Sigmoid colon (tissue), 4 donors: Measurements from ENCODE around the gene MINPP1.
"Not testable (repeated sequence)": the region's sequence is repeated elsewhere in the genome, so short reads cannot be mapped to it uniquely, and the experiment has no call there.

Experiments used
- CTCF ChIP-seq, 4 experiments: fragments of 450-650 bp in 3 of 4; fragments of 200-600 bp in 1 of 4; IDR thresholded peaks; one replicate each; pipeline ENCODE4 v1.5.1; 2016 to 2019; ENCODE audit warnings: antibody characterized with exemption in 4 of 4, mild to moderate bottlenecking in 3 of 4, moderate library complexity in 2 of 4
- POLR2AphosphoS5 ChIP-seq, 4 donors: sonication (generic); formaldehyde crosslinking; IDR thresholded peaks; one replicate each; pipeline ENCODE4 v1.6.1; 2017; ENCODE audit warnings: antibody characterized with exemption in 4 of 4

DNA sequence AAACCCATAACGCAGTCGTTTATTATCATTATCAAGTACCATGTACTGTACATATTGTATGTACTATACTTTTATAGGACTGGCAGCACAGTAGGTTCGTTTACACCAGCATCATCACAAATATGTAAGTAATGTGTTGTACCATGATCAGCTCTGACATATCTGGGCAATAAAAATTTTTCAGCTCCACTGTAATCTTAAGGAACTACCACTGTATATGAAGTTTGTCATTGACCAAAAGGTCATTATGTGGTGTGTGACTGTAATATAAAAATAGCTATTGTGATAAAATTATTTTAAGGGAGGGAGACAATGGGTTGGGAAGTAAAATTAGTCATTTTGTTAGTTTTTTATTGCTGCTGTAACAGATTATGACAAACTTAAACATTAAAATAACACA is 14.4 kb upstream of the MINPP1 start:
- not testable (repeated sequence) for TF ChIP-seq CTCF, POLR2AphosphoS5 (IDR thresholded peaks at IDR 0.05)
